Measurements from ENCODE around the gene NMT1. TPM values are rescaled to one million over a fixed set of nuclear protein-coding genes. Genes with fewer than 3 reads are reported as not detected.

Gene NMT1
- total and polyA plus RNA-seq, 11 donors: 36.8 to 114 (median 68.7) TPM

DNA sequence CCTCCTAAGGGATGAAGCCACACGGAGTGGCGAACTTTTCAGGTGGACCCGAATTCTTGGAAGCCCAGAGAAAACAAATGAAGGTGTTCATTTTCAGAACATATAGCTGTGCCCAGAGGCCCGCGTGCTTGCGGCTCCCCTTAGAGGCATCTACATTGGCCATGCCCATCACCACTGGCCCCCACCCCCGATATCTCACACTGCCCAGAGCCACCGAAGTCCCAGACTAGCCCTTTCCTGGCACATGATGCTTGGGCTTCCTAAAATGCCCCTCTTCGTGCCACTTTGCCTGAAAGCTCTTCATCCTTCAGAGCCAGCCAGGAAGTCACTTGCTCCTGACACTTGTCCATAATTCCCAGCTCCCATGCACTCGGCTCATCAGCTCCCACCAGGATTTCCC, 85.0 kb downstream of the NMT1 start:
- Histone ChIP-seq H3K36me3 (no peaks in the 10 kb centered on the region), H3K27ac (peak overlapping the region; percentile 93 to 100 (median 99)), H3K9me3 (no peaks in the 10 kb centered on the region), H3K4me3 (no peak overlapping the region), H3K4me1 (peaks cover 0 to 50% (median 30%) of the 10 kb centered on the region in 12 donors), H3K27me3 (no peaks in the 10 kb centered on the region)
- DNase-seq (no peak), ATAC-seq (no peak)
- TF ChIP-seq CTCF (IDR thresholded peaks at IDR 0.05) (no peak), POLR2A (IDR thresholded peaks at IDR 0.05) (no peak)
- intact Hi-C loops (cut with DNase I): loop anchor here in 1 of 10 donors (5.0 kb wide), 1 partner anchor 51 kb away; no protein-coding TSS in a partner anchor
- WGBS, 4 donors: 87 to 92% (median 88%) methylated on average over 10 of the region's 10 CpGs

DNA sequence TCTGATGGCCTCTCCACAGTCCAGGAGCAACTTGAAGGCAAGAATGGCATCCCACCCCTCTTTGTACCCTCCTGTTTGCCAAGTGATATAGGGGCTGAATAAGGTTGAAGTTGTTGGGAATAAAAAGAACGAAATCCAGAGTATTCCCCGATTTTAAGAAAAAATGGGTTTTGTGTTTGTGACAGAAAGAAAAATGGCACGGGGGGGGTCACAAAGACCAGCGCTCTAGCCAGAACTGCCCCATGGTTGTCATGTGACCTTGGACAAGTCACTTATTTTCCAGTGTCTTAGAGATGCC, 85.4 kb downstream of the NMT1 start:
- Histone ChIP-seq H3K36me3 (no peaks in the 10 kb centered on the region), H3K9me3 (no peaks in the 10 kb centered on the region), H3K27me3 (no peaks in the 10 kb centered on the region), H3K4me3 (peak overlapping the region in 10 of 12 donors; percentile 32 to 93 (median 78)), H3K4me1 (peaks cover 4 to 54% (median 33%) of the 10 kb centered on the region in 12 donors), H3K27ac (peak overlapping the region; percentile 93 to 100 (median 99))
- WGBS, 4 donors: 83 to 95% (median 87%) methylated on average over 4 of the region's 4 CpGs
- TF ChIP-seq CTCF (IDR thresholded peaks at IDR 0.05) (no peak), POLR2A (IDR thresholded peaks at IDR 0.05) (no peak)
- ATAC-seq: no peak
- DNase-seq: no peak
- intact Hi-C loops (cut with DNase I): loop anchor here in 1 of 10 donors (5.0 kb wide), 1 partner anchor 51 kb away; no protein-coding TSS in a partner anchor

DNA sequence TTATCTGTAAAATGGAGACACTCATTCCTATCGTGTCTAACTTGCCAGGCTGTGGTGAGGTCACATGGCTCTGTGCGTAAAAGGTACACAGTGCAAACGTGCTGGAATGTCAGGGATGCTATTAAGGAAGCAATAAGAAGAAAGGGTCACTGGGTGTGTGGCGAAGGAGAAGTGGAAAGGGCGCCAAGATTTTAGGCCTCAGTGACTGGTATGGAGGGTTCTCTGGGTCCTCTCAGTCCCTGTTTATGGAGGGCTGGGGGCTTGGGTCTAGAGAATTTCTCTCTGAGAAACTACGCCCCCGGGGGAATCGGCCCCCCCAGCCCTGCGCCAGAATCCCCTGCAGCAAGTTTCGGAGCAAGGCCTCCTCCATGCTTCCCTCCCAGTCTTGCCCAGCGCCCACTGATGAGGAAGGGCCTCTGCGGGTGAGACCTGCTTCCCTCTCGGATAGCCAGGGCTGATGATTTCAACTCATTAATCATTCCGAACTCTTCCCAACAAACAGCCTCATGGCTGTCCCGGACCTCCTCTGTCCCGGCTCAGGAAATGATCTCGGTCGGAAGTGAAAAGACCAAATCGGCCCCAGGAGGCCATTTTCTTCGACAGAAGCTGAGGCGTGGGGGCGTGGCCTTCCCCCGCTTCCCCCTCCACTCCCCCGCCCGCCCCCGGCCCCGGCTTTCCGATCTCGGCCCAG, 85.9 kb downstream of the NMT1 start:
- H3K9me3 ChIP-seq: no peaks in the 10 kb centered on the region
- intact Hi-C loops (cut with DNase I): loop anchor here in 1 of 10 donors (1.0 to 5.0 kb wide), 2 partner anchors 14 to 50 kb away; partner anchors contain the start of gene HEXIM2
- peak overlapping the region; percentile 32 to 93 (median 76) for H3K4me3 ChIP-seq
- no peaks in the 10 kb centered on the region for H3K36me3 ChIP-seq
- no peak for TF ChIP-seq POLR2A (IDR thresholded peaks at IDR 0.05)
- no peak for TF ChIP-seq CTCF (IDR thresholded peaks at IDR 0.05)
- H3K4me1 ChIP-seq: peaks cover 5 to 59% (median 38%) of the 10 kb centered on the region in 12 donors
- peak overlapping the region; percentile 93 to 100 (median 99) for H3K27ac ChIP-seq
- DNase-seq (peak in 4 of 5 donors; percentile 43 to 89 (median 82)), ATAC-seq (peak; percentile 1 to 21 (median 2))
- 8 to 10% (median 10%) methylated on average over 19 to 29 of the region's 29 CpGs for WGBS, 4 donors
- no peaks in the 10 kb centered on the region for H3K27me3 ChIP-seq

DNA sequence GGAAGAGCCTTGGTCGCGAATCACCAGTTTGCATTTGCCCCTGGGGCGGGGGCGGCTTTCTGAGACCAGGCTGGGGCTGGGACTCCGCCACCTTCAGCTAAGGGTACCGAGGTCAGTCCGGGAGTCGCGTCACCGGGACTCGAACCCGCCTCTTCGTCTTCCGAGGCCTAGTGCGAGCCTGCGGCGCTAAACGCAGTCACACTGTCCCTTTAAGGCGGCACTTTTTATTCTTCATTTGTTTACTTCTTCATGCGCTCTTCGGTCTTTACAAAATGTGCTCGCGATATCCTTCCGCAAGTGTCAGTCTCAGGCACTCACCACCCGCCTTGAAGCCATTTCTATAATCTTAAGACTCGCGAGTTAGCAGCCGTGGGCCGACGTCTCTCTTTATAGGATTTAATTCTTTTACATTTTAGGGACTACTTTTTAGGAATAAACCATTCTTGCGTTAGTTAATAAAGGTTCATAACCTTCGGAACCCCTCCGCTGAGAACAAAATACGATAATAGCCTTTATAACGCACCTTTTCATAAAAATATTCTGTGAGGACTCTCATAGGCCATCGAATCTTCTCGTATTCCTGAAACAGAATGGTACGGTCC, 86.6 kb downstream of the NMT1 start:
- TF ChIP-seq CTCF (IDR thresholded peaks at IDR 0.05) (no peak), POLR2A (IDR thresholded peaks at IDR 0.05) (no peak)
- H3K9me3 ChIP-seq: no peaks in the 10 kb centered on the region
- intact Hi-C loops (cut with DNase I): loop anchor here in 6 of 10 donors (1.0 to 5.0 kb wide), 2 partner anchors 14 to 50 kb away; partner anchors contain the start of gene HEXIM2 (in 6 of the 6)
- ATAC-seq (peak; percentile 29 to 44 (median 36)), DNase-seq (peak; percentile 84 to 89 (median 85))
- peaks cover 5 to 65% (median 39%) of the 10 kb centered on the region in 12 donors for H3K4me1 ChIP-seq
- H3K27ac ChIP-seq: peak overlapping the region; percentile 93 to 100 (median 99)
- 0% methylated on average over 37 to 38 of the region's 38 CpGs for WGBS, 4 donors
- H3K27me3 ChIP-seq: no peaks in the 10 kb centered on the region
- no peaks in the 10 kb centered on the region for H3K36me3 ChIP-seq
- peak overlapping the region; percentile 32 to 93 (median 76) for H3K4me3 ChIP-seq
